H9 (cell line): ENCODE measurements around the gene IGFBP1. TPM values are rescaled to one million over a fixed set of nuclear protein-coding genes. Genes with fewer than 3 reads are reported as not detected.

Source experiments
- DNase-seq: peaks from one replicate; pipeline ENCODE4 v3.0.0-alpha.2; 2017
- H2AFZ ChIP-seq: one replicate; pipeline ENCODE4 v1.6.1; 2013; ENCODE audit warnings: mild to moderate bottlenecking, low read length, control low read depth, moderate library complexity
- H2AK5ac ChIP-seq: 2 replicates; pipeline ENCODE4 v1.6.1; 2013; ENCODE audit warnings: low read length, control low read depth, mixed read lengths; ENCODE audit not compliant: insufficient read length
- H2BK120ac ChIP-seq: one replicate; pipeline ENCODE4 v1.6.1; 2013; ENCODE audit warnings: low read depth, mild to moderate bottlenecking, low read length, control low read depth, inconsistent platforms; ENCODE audit not compliant: poor library complexity, severe bottlenecking
- H2BK12ac ChIP-seq: 2 replicates; pipeline ENCODE4 v1.6.1; 2013; ENCODE audit warnings: low read length, control low read depth, mixed read lengths, low read depth; ENCODE audit not compliant: insufficient read length
- H2BK15ac ChIP-seq: 2 replicates; pipeline ENCODE4 v1.6.1; 2013; ENCODE audit warnings: low read depth, low read length, control low read depth
- H2BK20ac ChIP-seq: one replicate; pipeline ENCODE4 v1.6.1; 2013; ENCODE audit warnings: low read depth, mild to moderate bottlenecking, low read length, control low read depth, inconsistent platforms; ENCODE audit not compliant: poor library complexity, severe bottlenecking
- H2BK5ac ChIP-seq: 2 replicates; pipeline ENCODE4 v1.6.1; 2013; ENCODE audit warnings: low read length, control low read depth, mixed read lengths; ENCODE audit not compliant: insufficient read length
- H3K14ac ChIP-seq: 2 replicates; pipeline ENCODE4 v1.6.1; 2013; ENCODE audit warnings: low read length, control low read depth; ENCODE audit not compliant: insufficient read depth
- H3K18ac ChIP-seq: 2 replicates; pipeline ENCODE4 v1.6.1; 2013; ENCODE audit warnings: low read depth, mild to moderate bottlenecking, mixed read lengths, low read length, control low read depth; ENCODE audit not compliant: insufficient read length
- H3K23ac ChIP-seq: 2 replicates; pipeline ENCODE4 v1.6.1; 2013; ENCODE audit warnings: low read length, control low read depth, mixed read lengths, low read depth; ENCODE audit not compliant: insufficient read length
- H3K23me2 ChIP-seq: 2 replicates; pipeline ENCODE4 v1.6.1; 2013; ENCODE audit warnings: low read depth, mild to moderate bottlenecking, mixed read lengths, low read length, control low read depth; ENCODE audit not compliant: insufficient read length, poor library complexity, severe bottlenecking
- H3K27ac ChIP-seq: 2 replicates; pipeline ENCODE4 v1.5.1; 2013; ENCODE audit warnings: low read length, control low read depth, mixed read lengths, low read depth; ENCODE audit not compliant: insufficient read length
- H3K27me3 ChIP-seq: 2 replicates; pipeline ENCODE4 v1.6.1; 2013; ENCODE audit warnings: low read length, control low read depth, inconsistent platforms; ENCODE audit not compliant: insufficient read depth
- H3K4ac ChIP-seq: 2 replicates; pipeline ENCODE4 v1.6.1; 2013; ENCODE audit warnings: low read depth, mild to moderate bottlenecking, control low read depth, inconsistent platforms, low read length, moderate library complexity
- H3K4me1 ChIP-seq: 2 replicates; pipeline ENCODE4 v1.6.1; 2013; ENCODE audit warnings: low read length, control low read depth, inconsistent platforms; ENCODE audit not compliant: insufficient read depth
- H3K4me2 ChIP-seq: 2 replicates; pipeline ENCODE4 v1.6.1; 2013; ENCODE audit warnings: low read length, control low read depth, mixed read lengths; ENCODE audit not compliant: insufficient read length, insufficient read depth
- H3K56ac ChIP-seq: 2 replicates; pipeline ENCODE4 v1.6.1; 2013; ENCODE audit warnings: low read depth, mild to moderate bottlenecking, mixed read lengths, low read length, control low read depth; ENCODE audit not compliant: insufficient read length
- H3K79me1 ChIP-seq: 2 replicates; pipeline ENCODE4 v1.6.1; 2013; ENCODE audit warnings: low read depth, mild to moderate bottlenecking, moderate library complexity, low read length, control low read depth, inconsistent platforms; ENCODE audit not compliant: insufficient read depth, poor library complexity, severe bottlenecking
- H3K79me2 ChIP-seq: 2 replicates; pipeline ENCODE4 v1.6.1; 2013; ENCODE audit warnings: low read length, control low read depth, inconsistent platforms; ENCODE audit not compliant: insufficient read depth
- H3K9ac ChIP-seq: 2 replicates; pipeline ENCODE4 v1.6.1; 2013; ENCODE audit warnings: low read length, control low read depth, mixed read lengths; ENCODE audit not compliant: insufficient read length; ENCODE audit errors: extremely low read depth
- H3K9me3 ChIP-seq: one replicate; pipeline ENCODE4 v1.6.1; 2013; ENCODE audit warnings: low read depth, low read length, inconsistent platforms; ENCODE audit not compliant: control insufficient read depth
- H3T11ph ChIP-seq: one replicate; pipeline ENCODE4 v1.6.1; 2013; ENCODE audit warnings: mild to moderate bottlenecking, low read length, control low read depth, inconsistent platforms
- H4K20me1 ChIP-seq: one replicate; pipeline ENCODE4 v1.6.1; 2013; ENCODE audit not compliant: control insufficient read depth, insufficient read length, insufficient read depth
- H4K5ac ChIP-seq: 2 replicates; pipeline ENCODE4 v1.6.1; 2013; ENCODE audit warnings: low read depth, mild to moderate bottlenecking, mixed read lengths, low read length, control low read depth; ENCODE audit not compliant: insufficient read length
- H4K8ac ChIP-seq: replicated peaks from 2 replicates; pipeline ENCODE4 v1.6.1; 2013; ENCODE audit warnings: low read length, control low read depth, mixed read lengths, low read depth; ENCODE audit not compliant: insufficient read length
- H4K91ac ChIP-seq: 2 replicates; pipeline ENCODE4 v1.6.1; 2013; ENCODE audit warnings: low read depth, mild to moderate bottlenecking, moderate library complexity, mixed read lengths, low read length, control low read depth; ENCODE audit not compliant: insufficient read length
- H3K27ac Mint-ChIP-seq, 3 experiments: 2 replicates in 2 of 3; 3 replicates in 1 of 3; pipeline ENCODE4 v1.8.0; 2020 to 2021; ENCODE audit warnings: mixed read lengths in 3 of 3, mild to moderate bottlenecking in 1 of 3, moderate library complexity in 1 of 3
- H3K27me3 Mint-ChIP-seq: 2 replicates; pipeline ENCODE4 v1.8.0; 2021; ENCODE audit warnings: low read depth, mild to moderate bottlenecking, moderate library complexity, mixed read lengths
- H3K36me3 Mint-ChIP-seq, 3 experiments: 2 replicates in 2 of 3; 3 replicates in 1 of 3; pipeline ENCODE4 v1.8.0; 2020 to 2021; ENCODE audit warnings: low read depth in 3 of 3, mixed read lengths in 3 of 3; ENCODE audit not compliant: insufficient read depth in 1 of 3
- H3K4me1 Mint-ChIP-seq, 2 experiments: 2 replicates each; pipeline ENCODE4 v1.8.0; 2020; ENCODE audit warnings: mixed read lengths in 2 of 2
- H3K4me3 Mint-ChIP-seq, 2 experiments: 2 replicates in 1 of 2; 3 replicates in 1 of 2; pipeline ENCODE4 v1.8.0; 2020 to 2021; ENCODE audit warnings: mild to moderate bottlenecking in 2 of 2, mixed read lengths in 2 of 2, moderate library complexity in 1 of 2
- H3K9me3 Mint-ChIP-seq, 2 experiments: 2 replicates in 1 of 2; 3 replicates in 1 of 2; pipeline ENCODE4 v1.8.0; 2020; ENCODE audit warnings: mild to moderate bottlenecking in 2 of 2, mixed read lengths in 2 of 2, moderate library complexity in 1 of 2
- WGBS: extraction: QIAGEN DNeasy Blood & Tissue Kit; methylation state at CpG from one replicate; pipeline ENCODE4 v1.1.7; 2013; ENCODE audit warnings: missing lambda C conversion rate, low lambda C conversion rate, mixed read lengths; ENCODE audit not compliant: insufficient read length; ENCODE audit errors: extremely low coverage; 5-methylcytosine and 5-hydroxymethylcytosine counted together
- total RNA-seq: library from RNA; stranded (reverse); gene quantifications from 2 replicates; pipeline ENCODE4 v1.2.1, GENCODE V29; 2021
- TF ChIP-seq, protein P1 (sequence below): fragments of 200-600 bp; sonication (generic); conservative IDR thresholded peaks from 3 replicates; pipeline ENCODE4 v1.8.0; 2021; ENCODE audit warnings: antibody characterized with exemption, mild to moderate bottlenecking

IGFBP1 gene
- total RNA-seq, 1 experiment from 2014 or later = not detected

DNA sequence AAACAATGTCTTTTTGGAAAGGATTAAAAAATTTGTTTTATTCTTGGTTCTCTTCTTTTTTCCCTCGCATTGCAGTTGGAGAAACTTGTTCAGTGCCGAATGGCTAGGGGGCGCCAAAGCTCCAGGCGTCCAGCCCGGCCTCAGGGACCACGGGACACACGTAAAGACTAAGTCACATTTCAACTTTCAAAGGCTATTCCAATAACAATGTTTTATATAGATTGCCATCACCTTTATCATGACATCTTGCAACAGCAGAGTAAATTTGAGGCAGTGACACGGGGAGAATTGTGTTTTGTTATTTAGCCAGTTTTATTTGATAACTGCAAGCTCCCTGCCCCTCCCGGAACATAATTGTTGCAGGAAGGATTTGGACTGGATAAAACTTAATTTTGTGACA is 35.0 kb downstream of the IGFBP1 start:
- Histone ChIP-seq H4K5ac (no peak overlapping the region), H3K56ac (no peak overlapping the region), H3T11ph (no peak overlapping the region), H3K9ac (no peak overlapping the region), H3K14ac (no peak overlapping the region), H3K4me1 (peaks cover 5% of the 10 kb centered on the region; the same call in 1 of the 2 replicates), H2BK12ac (no peak overlapping the region), H3K4me2 (peak overlapping the region; percentile 71), H3K27ac (no peak overlapping the region), H2BK20ac (no peak overlapping the region), H3K4ac (no peak overlapping the region), H2AFZ (no peak overlapping the region), H3K9me3 (no peaks in the 10 kb centered on the region), H2AK5ac (no peak overlapping the region), H3K27me3 (peaks cover 26% of the 10 kb centered on the region; the same call in 1 of the 2 replicates), H4K8ac (no peak overlapping the region), H3K79me2 (no peaks in the 10 kb centered on the region), H4K91ac (no peak overlapping the region), H3K79me1 (no peaks in the 10 kb centered on the region), H3K18ac (no peak overlapping the region), H2BK5ac (no peak overlapping the region), H4K20me1 (no peaks in the 10 kb centered on the region), H3K23me2 (peaks cover 14% of the 10 kb centered on the region), H2BK120ac (no peak overlapping the region), H2BK15ac (no peak overlapping the region), H3K23ac (no peak overlapping the region)
- H3K27me3 Mint-ChIP-seq = peaks cover 55% of the 10 kb centered on the region
- peak overlapping the region; percentile 61 to 76 for H3K4me3 Mint-ChIP-seq
- peak; percentile 62 for DNase-seq
- H3K36me3 Mint-ChIP-seq = peaks cover 0 to 2% (median 0%) of the 10 kb centered on the region in 3 experiments; a peak in 4 of 7 replicates
- peaks cover 2 to 4% of the 10 kb centered on the region in 2 experiments; a peak in 2 of 5 replicates for H3K9me3 Mint-ChIP-seq
- WGBS = no CpG with 5 or more reads among the region's 9 CpGs
- H3K4me1 Mint-ChIP-seq = peaks cover 43 to 48% of the 10 kb centered on the region in 2 experiments
- TF ChIP-seq, protein P1, sequence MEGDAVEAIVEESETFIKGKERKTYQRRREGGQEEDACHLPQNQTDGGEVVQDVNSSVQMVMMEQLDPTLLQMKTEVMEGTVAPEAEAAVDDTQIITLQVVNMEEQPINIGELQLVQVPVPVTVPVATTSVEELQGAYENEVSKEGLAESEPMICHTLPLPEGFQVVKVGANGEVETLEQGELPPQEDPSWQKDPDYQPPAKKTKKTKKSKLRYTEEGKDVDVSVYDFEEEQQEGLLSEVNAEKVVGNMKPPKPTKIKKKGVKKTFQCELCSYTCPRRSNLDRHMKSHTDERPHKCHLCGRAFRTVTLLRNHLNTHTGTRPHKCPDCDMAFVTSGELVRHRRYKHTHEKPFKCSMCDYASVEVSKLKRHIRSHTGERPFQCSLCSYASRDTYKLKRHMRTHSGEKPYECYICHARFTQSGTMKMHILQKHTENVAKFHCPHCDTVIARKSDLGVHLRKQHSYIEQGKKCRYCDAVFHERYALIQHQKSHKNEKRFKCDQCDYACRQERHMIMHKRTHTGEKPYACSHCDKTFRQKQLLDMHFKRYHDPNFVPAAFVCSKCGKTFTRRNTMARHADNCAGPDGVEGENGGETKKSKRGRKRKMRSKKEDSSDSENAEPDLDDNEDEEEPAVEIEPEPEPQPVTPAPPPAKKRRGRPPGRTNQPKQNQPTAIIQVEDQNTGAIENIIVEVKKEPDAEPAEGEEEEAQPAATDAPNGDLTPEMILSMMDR = peak; percentile 98
- no peak overlapping the region; a peak in 1 of 7 replicates for H3K27ac Mint-ChIP-seq
